Suppressor macrophage treated with lipopolysaccharide for 4 hours (primary cell): Measurements from ENCODE around the gene BPIFA1.
A peak's percentile ranks its signal among the peaks of the same experiment; 100 is the strongest.

Source experiments
- DNase-seq: peaks from one replicate; pipeline ENCODE4 v3.0.0-alpha.2; 2020

The BPIFA1 gene

DNA sequence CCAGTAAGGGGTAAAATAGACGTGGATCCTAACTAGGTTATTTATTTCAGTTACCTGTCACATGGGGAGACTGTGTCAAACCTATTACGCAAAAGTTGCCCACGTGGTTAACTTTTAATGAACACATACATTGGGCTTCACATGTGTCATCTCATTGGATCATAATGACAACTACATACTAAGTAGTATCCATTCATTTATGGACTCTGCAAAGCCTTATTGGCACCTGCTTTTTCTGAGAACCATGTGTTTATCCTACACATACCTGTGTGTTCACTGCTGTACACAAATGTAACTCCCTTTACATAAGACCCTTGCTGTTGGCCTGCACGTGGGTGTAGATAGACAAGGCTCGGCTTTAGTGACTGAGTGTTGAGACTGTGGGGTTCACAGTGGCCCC, 5.1 kb downstream of the BPIFA1 start:
- DNase-seq = no peak

DNA sequence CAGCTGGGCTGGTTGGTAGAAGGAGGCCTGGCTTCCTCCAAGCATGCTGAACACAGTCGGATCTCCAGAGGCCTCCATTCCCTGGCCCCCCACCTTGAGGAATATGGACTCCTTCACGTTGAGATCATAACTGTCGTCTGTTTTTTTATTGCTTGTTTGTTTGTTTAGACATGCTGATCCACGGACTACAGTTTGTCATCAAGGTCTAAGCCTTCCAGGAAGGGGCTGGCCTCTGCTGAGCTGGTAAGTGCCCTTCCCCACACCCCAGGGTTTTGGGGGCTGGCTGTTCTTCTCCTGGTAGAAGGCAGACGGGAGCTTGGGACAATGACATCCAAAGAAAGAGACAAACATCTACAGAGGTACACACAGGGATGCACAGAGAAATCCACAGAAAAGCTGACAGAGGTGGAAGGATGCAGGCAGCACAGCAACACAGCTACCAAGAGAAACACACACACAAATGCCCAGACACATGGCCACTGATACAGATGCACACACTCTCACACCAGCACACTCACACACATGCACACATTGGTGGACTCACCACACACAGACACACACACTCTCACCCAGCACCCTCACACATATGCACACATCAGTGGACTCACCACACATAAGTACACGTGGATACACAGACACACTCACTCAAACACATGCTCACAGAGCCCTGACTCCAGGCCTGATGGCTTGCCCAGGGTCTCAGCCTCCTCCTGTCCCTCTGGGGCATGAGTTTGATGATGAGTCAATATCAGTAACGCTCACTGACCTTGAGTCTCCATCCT, 6.7 kb downstream of the BPIFA1 start:
- no peak for DNase-seq

DNA sequence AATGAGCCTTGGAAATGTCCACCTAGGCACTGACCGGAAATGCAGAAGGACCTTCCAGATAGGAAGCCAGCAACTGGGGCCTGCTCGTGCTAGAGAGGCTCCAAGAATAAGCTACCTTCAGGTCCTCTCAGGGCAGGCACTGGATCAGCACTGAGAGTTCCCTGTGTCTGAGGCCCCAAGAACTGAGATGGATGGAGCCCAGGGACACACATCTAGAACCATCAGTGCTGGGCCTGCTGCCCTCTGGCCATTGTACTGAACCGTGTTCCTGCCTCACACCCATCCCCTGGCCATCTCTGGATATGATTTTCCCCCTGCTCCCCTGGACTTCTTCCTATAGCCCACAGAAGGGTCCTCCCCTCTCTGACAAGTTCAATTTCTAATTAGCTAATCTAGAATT, 10.3 kb downstream of the BPIFA1 start:
- DNase-seq = no peak

DNA sequence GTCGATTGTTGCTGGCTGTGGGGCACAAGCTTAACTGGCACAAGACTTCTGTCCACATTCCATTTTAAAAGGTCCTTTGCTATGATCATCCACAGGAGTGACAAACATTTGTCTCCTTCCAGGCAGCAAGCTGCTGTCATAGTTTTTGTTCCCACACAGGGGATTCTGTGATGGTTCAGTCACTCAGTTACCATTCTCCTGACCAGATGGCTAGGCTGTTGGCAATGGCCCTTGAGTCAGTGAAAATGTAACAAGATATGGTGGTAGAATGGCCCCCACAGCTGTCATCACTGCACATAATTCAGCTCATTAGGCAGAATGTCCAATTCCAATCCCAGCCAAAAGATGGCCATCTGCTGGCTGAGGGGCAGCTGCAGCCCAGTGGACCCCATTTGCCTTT, 13.7 kb downstream of the BPIFA1 start:
- no peak for DNase-seq

DNA sequence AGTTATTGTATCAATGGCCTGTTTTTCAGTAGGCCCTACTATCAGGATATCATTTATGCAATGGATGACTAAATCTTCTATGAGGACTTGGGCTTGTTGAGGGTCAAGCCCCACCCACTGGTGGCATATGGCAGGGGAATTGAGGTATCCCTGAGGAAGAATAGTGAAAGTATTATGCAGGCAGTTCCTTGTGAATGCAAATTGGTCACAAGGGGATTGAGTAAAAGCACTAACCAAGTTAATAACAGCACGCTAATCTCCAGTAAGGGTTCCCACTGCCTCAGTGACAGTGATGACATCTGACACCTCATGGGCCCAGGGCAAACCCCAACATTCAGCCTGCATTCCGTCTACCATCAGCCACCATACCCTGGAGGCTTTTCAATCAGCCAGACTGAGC, 14.9 kb downstream of the BPIFA1 start:
- DNase-seq = no peak

DNA sequence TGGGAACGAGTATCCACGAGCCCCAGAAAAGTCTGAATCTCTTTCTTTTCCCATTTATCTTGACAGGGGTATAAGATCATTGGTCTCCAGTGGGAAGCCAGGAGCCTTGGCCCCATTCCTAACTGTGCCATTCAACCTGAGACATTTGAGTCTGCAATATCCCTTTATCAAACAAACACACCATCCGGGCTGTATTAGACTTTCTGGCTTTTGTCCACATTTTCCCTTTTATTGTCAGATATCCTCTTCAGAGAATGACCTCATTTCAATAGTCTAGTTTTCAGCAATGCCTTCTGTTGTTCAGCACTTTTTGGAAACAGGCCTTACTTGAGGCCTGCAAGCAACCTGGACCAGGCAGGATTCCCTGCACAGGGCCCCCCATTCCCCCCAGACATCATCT, 15.7 kb downstream of the BPIFA1 start:
- DNase-seq = no peak

DNA sequence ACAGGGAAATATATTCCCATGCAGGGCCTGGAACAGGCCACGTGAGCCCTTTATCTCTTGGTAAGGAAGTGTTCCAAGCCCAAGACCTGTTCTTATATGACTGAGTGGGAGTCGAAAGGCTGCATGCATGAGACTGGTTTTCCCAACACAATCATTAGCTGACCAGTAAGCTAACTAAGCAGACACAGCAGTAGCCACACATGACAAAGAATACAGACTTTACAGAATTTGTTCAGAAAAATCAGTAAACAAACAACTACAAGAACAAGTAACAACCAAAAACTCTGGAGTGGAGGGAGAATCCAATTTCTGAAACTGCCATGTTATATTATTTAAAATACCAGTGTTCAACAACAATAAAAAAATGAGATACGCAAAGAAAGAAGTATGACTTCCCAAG, 16.7 kb downstream of the BPIFA1 start:
- DNase-seq = no peak

DNA sequence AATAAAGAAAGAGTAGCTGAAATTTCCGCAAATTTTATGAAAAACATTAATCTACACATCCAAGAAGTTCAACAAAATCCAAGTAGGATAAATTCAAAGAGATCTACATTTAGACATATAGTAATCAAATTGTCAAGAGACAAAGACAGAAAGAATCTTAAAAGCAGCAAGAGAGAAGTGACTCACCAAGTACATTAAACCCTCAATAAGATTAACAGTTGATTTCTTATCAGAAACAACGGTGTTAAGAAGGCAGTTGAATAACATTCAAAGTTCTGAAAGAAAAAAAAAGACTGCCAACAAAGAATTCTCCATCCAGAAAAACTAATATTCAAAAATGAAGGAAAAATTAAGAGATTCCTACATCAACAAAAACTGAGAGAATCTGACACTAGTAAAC, 19.2 kb downstream of the BPIFA1 start:
- DNase-seq = no peak

DNA sequence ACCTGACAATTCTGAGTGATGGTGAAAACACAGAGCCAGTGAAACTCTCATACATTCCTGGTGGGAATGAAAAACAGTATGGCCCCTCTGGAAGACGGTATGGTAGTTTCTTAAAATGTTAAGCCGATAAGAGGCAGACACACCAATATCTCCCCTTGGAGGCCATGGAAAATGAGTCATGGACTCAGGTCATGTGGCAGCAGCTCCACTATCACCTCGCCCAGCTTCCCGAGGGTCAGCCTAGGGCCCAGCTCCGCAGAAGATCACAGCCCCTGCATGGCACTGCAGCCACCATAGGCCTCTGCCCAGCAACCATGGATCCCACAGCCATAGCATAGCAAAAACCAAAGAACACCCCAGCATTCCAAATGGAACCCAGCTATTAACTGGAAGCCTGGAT, 21.4 kb downstream of the BPIFA1 start:
- DNase-seq = no peak

DNA sequence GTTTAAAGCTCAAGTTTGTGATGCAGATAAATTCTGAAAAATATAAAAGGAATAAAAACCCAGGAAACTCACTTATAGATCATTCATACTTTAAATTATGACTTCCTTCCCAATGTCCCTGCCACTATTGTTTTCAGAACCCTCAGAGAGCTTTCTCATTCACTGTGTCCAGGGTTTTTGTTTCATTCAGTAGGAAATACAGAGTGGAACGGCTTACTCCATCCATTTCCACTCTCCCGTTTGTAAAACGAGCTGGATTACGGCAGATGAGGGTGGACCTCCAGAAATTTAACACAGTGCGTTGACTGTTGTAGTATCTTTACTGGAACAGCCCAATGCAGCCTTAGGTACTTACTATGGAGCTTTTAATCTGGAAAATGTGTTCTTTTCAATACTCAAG, 23.6 kb downstream of the BPIFA1 start:
- no peak for DNase-seq

DNA sequence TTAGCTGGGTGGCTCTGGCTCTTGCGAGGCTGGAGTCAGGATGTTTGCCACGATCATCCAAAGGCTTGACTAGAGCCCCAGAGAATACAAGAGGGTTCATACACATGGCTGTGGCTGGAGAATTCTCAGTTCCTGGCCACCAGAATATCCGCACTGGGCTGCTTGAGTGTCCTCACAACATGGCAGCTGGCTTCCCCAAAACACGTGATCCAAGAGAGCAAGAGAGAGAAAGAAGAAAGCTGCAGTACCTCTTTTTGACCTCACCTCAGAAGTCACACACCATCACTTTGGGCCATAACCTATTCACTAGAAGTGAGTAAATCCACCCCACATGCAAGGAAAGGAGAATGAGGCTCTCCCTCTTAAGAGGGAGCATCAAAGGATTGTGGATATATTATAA, 25.7 kb downstream of the BPIFA1 start:
- DNase-seq = peak; percentile 6

DNA sequence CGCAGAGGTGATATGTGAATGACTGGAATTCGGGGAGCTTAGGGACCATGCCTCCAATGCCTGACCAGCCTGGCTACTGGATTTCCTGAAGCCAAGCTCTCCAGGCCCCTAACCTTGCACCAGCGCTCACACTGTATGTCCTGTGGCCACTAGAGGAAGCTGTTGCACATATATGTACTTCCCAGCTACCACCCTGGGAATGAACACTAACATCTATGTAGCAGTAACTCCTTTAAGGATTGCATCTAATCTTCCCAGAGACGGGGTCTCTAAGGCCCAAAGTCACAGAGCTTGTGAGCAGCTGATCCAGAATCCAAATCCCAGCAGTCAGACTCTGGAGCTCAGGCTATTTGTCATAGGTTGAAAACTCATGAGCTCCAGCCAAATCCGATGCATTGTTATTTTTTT, 26.9 kb downstream of the BPIFA1 start:
- DNase-seq = peak; percentile 48

DNA sequence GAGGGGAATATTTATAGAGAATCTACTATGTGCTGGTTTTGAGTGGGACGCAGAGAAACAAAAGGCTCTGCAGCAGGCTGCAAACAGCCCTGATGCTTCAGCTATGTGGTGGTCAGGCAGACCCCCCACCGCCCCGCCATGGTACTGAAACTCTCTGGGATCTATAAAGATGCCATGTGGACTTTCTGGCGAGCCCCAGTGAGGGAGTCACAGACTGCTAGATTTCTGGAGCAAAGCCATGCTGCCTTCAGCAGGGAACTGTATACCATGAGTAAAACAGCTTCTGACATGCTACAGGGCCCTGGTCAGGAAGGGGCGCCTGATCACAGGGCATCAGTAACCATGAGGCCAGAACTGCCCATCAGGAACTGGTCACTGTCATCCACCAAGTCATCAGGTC, 28.0 kb downstream of the BPIFA1 start:
- DNase-seq = no peak

DNA sequence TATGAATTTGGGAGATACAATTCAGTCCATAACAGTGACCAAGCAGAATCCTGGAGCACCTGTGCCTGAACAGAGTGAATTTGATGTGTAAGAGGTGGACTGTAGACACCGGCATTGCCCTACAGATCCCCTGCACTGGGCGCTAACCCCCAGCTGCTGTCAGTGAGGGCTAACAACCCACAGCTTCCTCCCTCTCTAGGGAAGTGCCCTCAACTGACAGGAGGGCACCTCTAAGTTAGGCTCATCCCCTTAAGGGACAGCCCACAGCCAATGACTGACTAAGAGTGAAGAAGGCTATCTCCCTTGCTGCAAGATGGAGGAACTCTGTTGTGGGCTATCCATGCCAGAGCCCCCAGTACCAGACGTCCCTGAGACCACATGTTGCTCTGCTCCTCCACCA, 31.9 kb downstream of the BPIFA1 start:
- peak; percentile 10 for DNase-seq

DNA sequence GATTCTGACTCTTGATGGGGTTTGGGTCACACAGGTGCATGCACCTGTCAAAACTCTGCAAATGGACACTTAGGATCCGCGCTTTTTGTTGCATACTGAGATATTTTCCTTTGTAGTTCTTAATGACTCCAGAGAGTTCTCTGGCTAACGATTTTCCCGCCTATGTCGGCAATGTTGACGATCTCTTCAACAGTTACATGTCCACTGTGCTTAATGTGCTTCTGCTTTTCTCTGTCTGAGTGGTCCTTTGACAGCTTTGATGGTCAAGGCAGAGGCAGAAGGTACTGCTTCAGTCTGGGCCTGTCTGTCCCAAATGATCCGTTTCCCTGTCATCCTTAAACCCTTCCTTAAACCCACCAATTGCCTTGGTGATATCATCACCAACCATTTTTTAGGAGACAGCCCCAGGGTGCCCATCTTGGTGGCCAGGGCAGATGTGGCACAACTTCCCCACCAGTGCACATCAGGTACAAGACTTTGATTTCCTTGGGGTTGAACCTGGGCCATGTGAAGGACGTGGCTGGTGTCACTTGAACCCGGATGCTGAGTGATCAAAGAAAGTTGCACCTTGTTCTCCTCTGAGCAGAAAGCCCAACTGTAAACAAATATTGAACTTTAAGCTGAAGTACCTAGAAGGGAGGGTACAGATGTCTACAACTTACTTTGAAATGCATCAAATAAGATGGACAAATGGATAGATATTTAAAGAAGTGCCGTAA, 36.5 kb downstream of the BPIFA1 start:
- no peak for DNase-seq

DNA sequence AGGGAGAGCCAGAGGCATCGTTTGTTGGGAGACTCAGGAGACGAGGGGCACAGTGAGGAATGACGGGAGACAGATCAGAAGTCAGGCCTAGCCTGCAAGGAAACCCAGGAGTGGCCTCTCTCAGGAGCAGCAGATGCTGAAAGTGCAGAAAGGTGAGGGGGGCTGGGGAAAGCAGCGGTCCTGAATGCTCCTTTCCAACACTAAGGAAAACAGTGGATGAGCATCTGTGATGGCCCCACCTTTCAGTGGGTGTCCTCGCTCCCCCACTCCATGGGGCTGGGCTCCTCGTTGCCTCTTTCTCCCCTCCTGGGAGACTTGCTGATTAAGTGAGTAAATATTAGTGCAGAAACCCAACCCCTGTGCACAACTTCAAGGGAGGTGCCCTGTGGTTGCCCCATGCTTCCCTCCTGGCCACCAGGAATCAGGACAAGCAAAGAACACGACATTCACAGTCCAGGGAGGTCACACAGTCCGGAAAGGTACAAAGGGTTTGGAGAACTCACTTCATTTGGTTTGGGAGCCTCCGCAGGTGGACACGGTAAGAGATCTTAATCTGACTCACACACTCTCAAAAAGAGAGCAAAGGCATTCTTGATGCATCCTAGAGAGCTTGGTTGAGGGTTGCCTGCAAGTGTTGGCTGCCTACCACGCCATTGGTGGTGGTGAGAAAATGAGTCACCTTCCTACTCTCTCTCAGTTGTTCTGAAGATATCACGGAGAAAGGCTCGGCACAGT, 37.5 kb downstream of the BPIFA1 start:
- DNase-seq = no peak

DNA sequence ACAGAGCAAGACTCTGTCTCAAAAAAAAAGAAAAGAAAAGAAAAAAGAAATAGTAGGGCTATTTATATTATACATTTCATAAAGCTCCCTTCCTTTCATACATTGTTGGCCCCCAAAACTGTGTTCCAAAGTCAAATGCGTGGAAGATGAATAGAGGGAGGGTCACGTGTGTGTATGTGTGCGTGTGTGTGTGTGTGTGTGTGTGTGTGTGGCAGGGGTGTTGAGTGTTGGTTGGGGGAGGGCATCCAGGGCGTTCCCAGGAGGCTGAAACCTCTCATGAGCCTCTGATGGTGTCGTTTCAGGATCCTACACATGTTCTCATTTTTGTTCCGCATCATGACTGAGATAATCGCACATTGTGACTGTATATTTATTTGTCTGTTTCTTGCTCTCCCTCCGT, 39.4 kb downstream of the BPIFA1 start:
- no peak for DNase-seq

DNA sequence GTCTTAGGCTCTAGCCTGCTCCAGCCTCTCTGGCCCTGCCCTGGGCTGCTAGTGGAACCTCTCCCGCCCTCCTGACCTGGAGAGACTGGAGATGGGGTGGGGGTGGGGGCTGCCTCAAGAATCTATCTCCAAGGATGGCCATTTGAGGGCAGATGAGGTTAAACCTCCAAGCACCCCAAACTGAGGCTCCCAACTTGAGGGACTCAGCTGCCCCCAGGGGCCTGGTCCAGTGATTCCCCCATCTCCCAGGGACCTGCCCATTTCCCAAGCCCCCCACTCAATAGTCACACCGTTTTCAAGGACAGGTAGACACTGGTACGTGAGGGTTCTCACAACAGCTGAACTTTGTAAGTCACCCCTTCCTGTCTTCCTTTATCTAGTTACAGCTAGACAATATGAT, 40.1 kb downstream of the BPIFA1 start:
- DNase-seq = no peak

DNA sequence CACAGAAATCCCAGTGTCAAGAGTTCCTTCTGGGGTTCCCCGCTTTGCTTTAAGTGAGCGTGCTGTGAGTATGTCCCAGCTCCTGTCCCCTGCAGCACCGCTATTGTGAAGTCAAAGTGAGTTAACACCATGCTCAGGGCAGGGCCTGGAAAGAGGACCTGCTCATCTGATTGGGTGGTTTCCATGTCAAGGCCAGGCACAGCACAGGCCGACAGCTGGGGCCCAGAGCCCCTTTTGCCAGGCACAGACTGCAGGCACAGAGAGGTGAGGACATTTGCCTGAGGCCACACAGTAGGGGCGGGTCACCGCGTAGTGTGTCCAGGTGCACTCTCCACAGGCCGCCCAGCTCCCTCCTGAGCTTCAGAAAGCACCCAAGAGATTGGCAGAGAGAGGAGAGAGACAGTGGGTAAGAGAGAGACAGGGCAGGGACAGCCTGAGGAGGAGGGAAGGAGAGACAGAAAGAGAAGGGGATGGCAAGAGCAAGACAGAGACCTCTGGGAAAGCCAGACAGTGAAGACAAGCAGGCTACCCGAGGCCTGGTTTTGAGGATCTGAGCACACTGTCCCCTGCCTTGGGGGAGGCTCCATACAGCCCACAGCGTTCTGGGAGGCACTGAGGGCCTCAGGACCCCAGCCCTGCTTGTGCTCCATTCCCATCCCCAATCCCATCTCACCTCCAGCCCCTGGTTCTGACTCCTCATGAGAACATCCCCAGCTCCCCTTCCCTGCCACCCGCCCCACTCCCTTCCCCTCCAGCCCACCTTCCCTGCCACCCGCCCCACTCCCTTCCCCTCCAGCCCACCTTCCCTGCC, 40.7 kb downstream of the BPIFA1 start:
- no peak for DNase-seq

DNA sequence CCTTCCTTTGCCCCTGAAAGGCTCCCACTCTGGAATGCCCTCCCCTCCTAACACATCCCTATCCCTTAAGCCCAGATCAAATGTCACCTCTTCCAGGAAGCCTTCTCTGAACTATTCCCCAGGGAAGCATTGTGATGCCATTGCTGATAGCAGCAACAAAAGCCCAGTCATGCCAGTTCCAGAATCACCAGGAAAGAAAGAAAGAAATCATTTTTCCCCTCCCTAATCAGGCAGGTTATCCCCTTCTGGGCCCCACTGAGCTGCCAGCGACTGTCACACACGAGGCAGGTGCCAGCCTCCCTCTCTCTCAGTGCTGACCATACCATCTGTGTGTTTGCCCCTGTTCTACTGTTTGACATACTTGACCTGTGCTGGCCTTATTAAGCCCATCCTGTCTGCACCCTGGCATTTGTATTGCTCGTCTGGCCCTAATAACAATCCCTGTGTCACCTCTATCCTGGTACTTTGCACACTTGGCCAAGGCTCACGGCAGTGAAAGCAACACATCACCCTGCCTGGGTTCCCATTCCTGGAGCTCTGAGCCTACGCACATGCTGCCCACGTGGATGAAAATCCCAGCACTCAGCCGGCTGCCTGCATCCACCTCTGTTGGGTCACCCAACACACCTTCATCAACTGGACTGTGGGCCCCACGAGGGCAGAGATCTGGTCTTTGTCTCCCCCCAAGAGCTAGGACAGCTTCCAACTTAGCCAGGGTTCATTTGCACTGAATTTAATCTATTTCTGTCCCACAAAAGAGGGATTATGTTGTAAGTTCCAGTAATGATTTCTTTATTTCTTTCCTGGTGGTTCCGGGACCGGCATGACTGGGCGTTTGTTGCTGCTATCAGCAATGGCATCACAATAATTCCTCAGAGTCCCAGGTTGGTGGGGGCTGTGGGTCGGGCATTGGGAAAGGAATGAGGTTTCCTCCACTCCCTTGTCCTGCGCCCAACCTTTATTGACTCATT, 42.0 kb downstream of the BPIFA1 start:
- DNase-seq = no peak

DNA sequence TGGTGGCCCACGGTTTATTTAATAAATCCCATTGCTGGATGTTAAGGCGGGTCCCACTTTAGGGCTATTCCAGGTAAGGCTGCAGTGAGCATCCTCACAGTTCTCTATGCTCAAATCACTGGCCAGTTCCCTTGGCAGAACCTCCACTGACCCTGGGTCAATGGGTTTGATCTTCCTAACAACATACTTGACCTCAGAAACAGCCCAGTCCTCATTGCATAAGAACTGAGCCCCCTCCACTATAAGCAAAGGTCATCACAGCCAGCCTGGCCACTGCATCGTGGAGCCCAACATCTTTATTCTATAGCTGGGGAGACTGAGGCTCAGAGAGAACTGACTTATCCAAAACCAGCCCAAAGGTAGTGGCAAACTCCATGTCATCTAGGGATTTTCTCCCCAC, 42.9 kb downstream of the BPIFA1 start:
- no peak for DNase-seq
